GM19099 (cell line): ENCODE data around the gene CASP2.

Experiments used
- POLR2A ChIP-seq: IDR thresholded peaks from 3 replicates; pipeline ENCODE4 v1.6.1; 2011; ENCODE audit warnings: low read depth; ENCODE audit not compliant: insufficient read length; ENCODE audit errors: extremely low read depth

CASP2 gene

GRCh38 chr7:143256932-143257331 is 31.2 kb upstream of the CASP2 start:
- TF ChIP-seq POLR2A = no peak

GRCh38 chr7:143257501-143257900 is 30.6 kb upstream of the CASP2 start:
- TF ChIP-seq POLR2A = no peak

GRCh38 chr7:143258831-143259230 is 29.3 kb upstream of the CASP2 start:
- no peak for TF ChIP-seq POLR2A

GRCh38 chr7:143259765-143260164 is 28.4 kb upstream of the CASP2 start:
- TF ChIP-seq POLR2A = no peak

GRCh38 chr7:143261901-143262300 is 26.2 kb upstream of the CASP2 start:
- TF ChIP-seq POLR2A = no peak

GRCh38 chr7:143263266-143264195 is 24.6 kb upstream of the CASP2 start, which contains the start of gene GSTK1:
Gene GSTK1 (plus strand): TSS chr7:143263441. CDS start chr7:143263514, 73 bp downstream.
- TF ChIP-seq POLR2A = peak; percentile 93

GRCh38 chr7:143265017-143265693 is 23.0 kb upstream of the CASP2 start:
- TF ChIP-seq POLR2A = no peak

- no peak for TF ChIP-seq POLR2A
Observed at GRCh38 chr7:143269251-143269650, 18.9 kb upstream of the CASP2 start.

GRCh38 chr7:143271240-143271639 is 16.9 kb upstream of the CASP2 start:
- TF ChIP-seq POLR2A = no peak

GRCh38 chr7:143272871-143273270 is 15.3 kb upstream of the CASP2 start:
- TF ChIP-seq POLR2A = no peak

- TF ChIP-seq POLR2A = no peak
Observed at GRCh38 chr7:143279186-143280098, 8.7 kb upstream of the CASP2 start.

GRCh38 chr7:143280160-143280559 is 8.0 kb upstream of the CASP2 start:
- no peak for TF ChIP-seq POLR2A

- no peak for TF ChIP-seq POLR2A
Observed at GRCh38 chr7:143280566-143280965, 7.6 kb upstream of the CASP2 start.

GRCh38 chr7:143281529-143281928 is 6.6 kb upstream of the CASP2 start:
- no peak for TF ChIP-seq POLR2A

- TF ChIP-seq POLR2A = no peak
Observed at GRCh38 chr7:143282124-143282523, 6.0 kb upstream of the CASP2 start.
